ENCODE data around the gene FAH. TPM values are rescaled to one million over a fixed set of nuclear protein-coding genes. Genes with fewer than 3 reads are reported as not detected.

The FAH gene
- polyA plus RNA-seq, 1 donor from 2014 or later: 3.1 TPM

DNA sequence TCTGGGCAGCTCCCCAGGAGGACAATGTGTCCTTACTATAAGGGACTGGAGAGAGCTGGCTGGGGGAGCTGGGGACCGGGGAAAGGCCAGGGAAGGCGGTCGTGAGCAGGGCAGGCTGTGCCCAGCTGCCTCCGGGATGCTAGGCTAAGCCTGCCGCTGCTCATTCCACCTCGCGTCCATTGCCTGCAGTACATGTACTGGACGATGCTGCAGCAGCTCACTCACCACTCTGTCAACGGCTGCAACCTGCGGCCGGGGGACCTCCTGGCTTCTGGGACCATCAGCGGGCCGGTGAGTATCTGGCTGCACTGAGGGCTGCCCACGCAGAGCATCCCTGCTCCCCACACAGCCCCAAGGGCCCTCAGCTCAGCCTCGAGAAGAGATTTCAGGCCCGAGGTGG is 27.1 kb downstream of the FAH start:
- Histone ChIP-seq H3K4me2 (ENCODE audit: low read length) (no peak overlapping the region), H3K9ac (ENCODE audit: low read length) (no peak overlapping the region), H3K27ac (ENCODE audit: low read length) (no peak overlapping the region), H3K36me3 (ENCODE audit: insufficient read depth, low read length) (no peaks in the 10 kb centered on the region), H3K4me3 (ENCODE audit: low read length) (no peak overlapping the region), H3K27me3 (ENCODE audit: insufficient read depth, low read depth, low read length) (no peaks in the 10 kb centered on the region), H3K79me2 (replicated peaks; ENCODE audit: insufficient read depth, low read length) (no peaks in the 10 kb centered on the region), H3F3A (ENCODE audit: insufficient read depth, low read length, poor library complexity, severe bottlenecking) (no peaks in the 10 kb centered on the region), H3K9me3 (ENCODE audit: low read length) (no peaks in the 10 kb centered on the region), H3K9me2 (ENCODE audit: insufficient read depth, low read length) (no peaks in the 10 kb centered on the region), H2AFZ (ENCODE audit: low read depth, low read length) (no peak overlapping the region), H4K20me1 (ENCODE audit: insufficient read depth) (no peaks in the 10 kb centered on the region)
- TF ChIP-seq, protein P1, sequence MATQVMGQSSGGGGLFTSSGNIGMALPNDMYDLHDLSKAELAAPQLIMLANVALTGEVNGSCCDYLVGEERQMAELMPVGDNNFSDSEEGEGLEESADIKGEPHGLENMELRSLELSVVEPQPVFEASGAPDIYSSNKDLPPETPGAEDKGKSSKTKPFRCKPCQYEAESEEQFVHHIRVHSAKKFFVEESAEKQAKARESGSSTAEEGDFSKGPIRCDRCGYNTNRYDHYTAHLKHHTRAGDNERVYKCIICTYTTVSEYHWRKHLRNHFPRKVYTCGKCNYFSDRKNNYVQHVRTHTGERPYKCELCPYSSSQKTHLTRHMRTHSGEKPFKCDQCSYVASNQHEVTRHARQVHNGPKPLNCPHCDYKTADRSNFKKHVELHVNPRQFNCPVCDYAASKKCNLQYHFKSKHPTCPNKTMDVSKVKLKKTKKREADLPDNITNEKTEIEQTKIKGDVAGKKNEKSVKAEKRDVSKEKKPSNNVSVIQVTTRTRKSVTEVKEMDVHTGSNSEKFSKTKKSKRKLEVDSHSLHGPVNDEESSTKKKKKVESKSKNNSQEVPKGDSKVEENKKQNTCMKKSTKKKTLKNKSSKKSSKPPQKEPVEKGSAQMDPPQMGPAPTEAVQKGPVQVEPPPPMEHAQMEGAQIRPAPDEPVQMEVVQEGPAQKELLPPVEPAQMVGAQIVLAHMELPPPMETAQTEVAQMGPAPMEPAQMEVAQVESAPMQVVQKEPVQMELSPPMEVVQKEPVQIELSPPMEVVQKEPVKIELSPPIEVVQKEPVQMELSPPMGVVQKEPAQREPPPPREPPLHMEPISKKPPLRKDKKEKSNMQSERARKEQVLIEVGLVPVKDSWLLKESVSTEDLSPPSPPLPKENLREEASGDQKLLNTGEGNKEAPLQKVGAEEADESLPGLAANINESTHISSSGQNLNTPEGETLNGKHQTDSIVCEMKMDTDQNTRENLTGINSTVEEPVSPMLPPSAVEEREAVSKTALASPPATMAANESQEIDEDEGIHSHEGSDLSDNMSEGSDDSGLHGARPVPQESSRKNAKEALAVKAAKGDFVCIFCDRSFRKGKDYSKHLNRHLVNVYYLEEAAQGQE (IDR thresholded peaks at IDR 0.05; ENCODE audit: borderline replicate concordance): no peak
- TF ChIP-seq MXI1 (conservative IDR thresholded peaks at IDR 0.05; ENCODE audit: poor library complexity, severe bottlenecking) (no peak), POLR2AphosphoS5 (IDR thresholded peaks at IDR 0.05) (no peak), RAD21 (conservative IDR thresholded peaks at IDR 0.05) (no peak), EP300 (conservative IDR thresholded peaks at IDR 0.05; ENCODE audit: poor library complexity, severe bottlenecking) (no peak), TAF1 (IDR thresholded peaks at IDR 0.05; ENCODE audit: low read depth) (no peak), EZH2 (IDR thresholded peaks at IDR 0.05; ENCODE audit: borderline replicate concordance, insufficient read depth, low read length, poor library complexity, severe bottlenecking) (no peak), SMC3 (conservative IDR thresholded peaks at IDR 0.05; ENCODE audit: poor library complexity) (no peak)
- TF ChIP-seq, protein P2, sequence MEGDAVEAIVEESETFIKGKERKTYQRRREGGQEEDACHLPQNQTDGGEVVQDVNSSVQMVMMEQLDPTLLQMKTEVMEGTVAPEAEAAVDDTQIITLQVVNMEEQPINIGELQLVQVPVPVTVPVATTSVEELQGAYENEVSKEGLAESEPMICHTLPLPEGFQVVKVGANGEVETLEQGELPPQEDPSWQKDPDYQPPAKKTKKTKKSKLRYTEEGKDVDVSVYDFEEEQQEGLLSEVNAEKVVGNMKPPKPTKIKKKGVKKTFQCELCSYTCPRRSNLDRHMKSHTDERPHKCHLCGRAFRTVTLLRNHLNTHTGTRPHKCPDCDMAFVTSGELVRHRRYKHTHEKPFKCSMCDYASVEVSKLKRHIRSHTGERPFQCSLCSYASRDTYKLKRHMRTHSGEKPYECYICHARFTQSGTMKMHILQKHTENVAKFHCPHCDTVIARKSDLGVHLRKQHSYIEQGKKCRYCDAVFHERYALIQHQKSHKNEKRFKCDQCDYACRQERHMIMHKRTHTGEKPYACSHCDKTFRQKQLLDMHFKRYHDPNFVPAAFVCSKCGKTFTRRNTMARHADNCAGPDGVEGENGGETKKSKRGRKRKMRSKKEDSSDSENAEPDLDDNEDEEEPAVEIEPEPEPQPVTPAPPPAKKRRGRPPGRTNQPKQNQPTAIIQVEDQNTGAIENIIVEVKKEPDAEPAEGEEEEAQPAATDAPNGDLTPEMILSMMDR (IDR thresholded peaks at IDR 0.05; ENCODE audit: poor library complexity, severe bottlenecking): no peak

DNA sequence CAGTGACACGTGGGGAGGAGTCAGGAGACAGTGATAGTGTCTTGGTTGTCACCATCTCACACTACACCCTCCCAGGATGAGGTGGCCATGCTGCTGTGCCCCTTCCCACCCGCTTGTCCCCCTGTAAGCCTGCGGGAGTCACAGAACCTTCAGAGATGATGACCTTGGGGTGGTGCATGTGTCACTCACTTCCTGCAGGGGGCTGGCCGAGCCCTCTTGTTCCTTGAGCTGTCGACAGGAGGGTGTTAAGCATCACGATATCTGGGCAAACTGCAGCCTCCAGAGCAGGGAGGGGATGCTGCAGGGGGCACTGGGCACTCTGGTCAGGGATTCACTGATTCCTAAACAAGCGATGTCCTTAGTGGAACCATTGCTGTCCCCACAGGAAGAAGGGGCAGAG is 27.7 kb downstream of the FAH start:
- H3K4me2 ChIP-seq (ENCODE audit: low read length): no peak overlapping the region
- no peaks in the 10 kb centered on the region for H3K36me3 ChIP-seq (ENCODE audit: insufficient read depth, low read length)
- H2AFZ ChIP-seq (ENCODE audit: low read depth, low read length): no peak overlapping the region
- H3K27ac ChIP-seq (ENCODE audit: low read length): no peak overlapping the region
- no peaks in the 10 kb centered on the region for H3K9me2 ChIP-seq (ENCODE audit: insufficient read depth, low read length)
- H3K27me3 ChIP-seq (ENCODE audit: insufficient read depth, low read depth, low read length): no peaks in the 10 kb centered on the region
- H3K9me3 ChIP-seq (ENCODE audit: low read length): no peaks in the 10 kb centered on the region
- TF ChIP-seq, protein P2 (IDR thresholded peaks at IDR 0.05; ENCODE audit: poor library complexity, severe bottlenecking): no peak
- TF ChIP-seq EP300 (conservative IDR thresholded peaks at IDR 0.05; ENCODE audit: poor library complexity, severe bottlenecking) (no peak), MXI1 (conservative IDR thresholded peaks at IDR 0.05; ENCODE audit: poor library complexity, severe bottlenecking) (no peak), EZH2 (IDR thresholded peaks at IDR 0.05; ENCODE audit: borderline replicate concordance, insufficient read depth, low read length, poor library complexity, severe bottlenecking) (no peak), RAD21 (conservative IDR thresholded peaks at IDR 0.05) (no peak), SMC3 (conservative IDR thresholded peaks at IDR 0.05; ENCODE audit: poor library complexity) (no peak), POLR2AphosphoS5 (IDR thresholded peaks at IDR 0.05) (no peak), TAF1 (IDR thresholded peaks at IDR 0.05; ENCODE audit: low read depth) (no peak)
- TF ChIP-seq, protein P1 (IDR thresholded peaks at IDR 0.05; ENCODE audit: borderline replicate concordance): no peak
- no peak overlapping the region for H3K4me3 ChIP-seq (ENCODE audit: low read length)
- H3K79me2 ChIP-seq (replicated peaks; ENCODE audit: insufficient read depth, low read length): no peaks in the 10 kb centered on the region
- H4K20me1 ChIP-seq (ENCODE audit: insufficient read depth): no peaks in the 10 kb centered on the region
- no peaks in the 10 kb centered on the region for H3F3A ChIP-seq (ENCODE audit: insufficient read depth, low read length, poor library complexity, severe bottlenecking)
- no peak overlapping the region for H3K9ac ChIP-seq (ENCODE audit: low read length)

Measured in neural cell (in vitro differentiated cells).